WTC11 (cell line): Measurements from ENCODE around the gene LENG8.

Source experiments
- FOXJ3 ChIP-seq: sonication (generic); formaldehyde crosslinking; IDR thresholded peaks from 2 replicates; pipeline ENCODE4 v1.9.0; 2021; ENCODE audit warnings: missing genetic modification reagents, mild to moderate bottlenecking, borderline replicate concordance
- IRF2 ChIP-seq: sonication (generic); formaldehyde crosslinking; IDR thresholded peaks from 2 replicates; pipeline ENCODE4 v1.8.0; 2022; ENCODE audit warnings: low read depth, missing genetic modification reagents, borderline replicate concordance
- MXD4 ChIP-seq: fragments of 250-450 bp; sonication (Bioruptor Pico); IDR thresholded peaks from 2 replicates; pipeline ENCODE4 v1.8.0; 2021; ENCODE audit warnings: mild to moderate bottlenecking, moderate library complexity, borderline replicate concordance
- PRDM15 ChIP-seq: sonication (generic); formaldehyde crosslinking; IDR thresholded peaks from 2 replicates; pipeline ENCODE4 v1.8.0; 2022; ENCODE audit warnings: missing genetic modification reagents
- SP1 ChIP-seq: sonication (generic); formaldehyde crosslinking; conservative IDR thresholded peaks from 2 replicates; pipeline ENCODE4 v1.8.1; 2022; ENCODE audit warnings: missing genetic modification reagents
- TP53 ChIP-seq: sonication (generic); formaldehyde crosslinking; IDR thresholded peaks from 2 replicates; pipeline ENCODE4 v1.8.1; 2023; ENCODE audit warnings: mild to moderate bottlenecking, missing genetic modification reagents
- USF2 ChIP-seq: sonication (generic); formaldehyde crosslinking; IDR thresholded peaks from 2 replicates; pipeline ENCODE4 v1.8.1; 2023; ENCODE audit warnings: mild to moderate bottlenecking, missing genetic modification reagents, moderate library complexity
- ZNF416 ChIP-seq: fragments of 250-450 bp; sonication (Bioruptor Pico); IDR thresholded peaks from 2 replicates; pipeline ENCODE4 v1.9.0; 2021; ENCODE audit warnings: mild to moderate bottlenecking, inconsistent platforms
- TF ChIP-seq, protein P1 (sequence below): fragments of 200-600 bp; IDR thresholded peaks from 2 replicates; pipeline ENCODE4 v1.8.0; 2022; ENCODE audit warnings: antibody characterized with exemption
- TF ChIP-seq, protein P2 (sequence below): sonication (generic); formaldehyde crosslinking; IDR thresholded peaks from 2 replicates; pipeline ENCODE4 v1.8.1; 2023; ENCODE audit warnings: mild to moderate bottlenecking, missing genetic modification reagents, moderate library complexity

DNA sequence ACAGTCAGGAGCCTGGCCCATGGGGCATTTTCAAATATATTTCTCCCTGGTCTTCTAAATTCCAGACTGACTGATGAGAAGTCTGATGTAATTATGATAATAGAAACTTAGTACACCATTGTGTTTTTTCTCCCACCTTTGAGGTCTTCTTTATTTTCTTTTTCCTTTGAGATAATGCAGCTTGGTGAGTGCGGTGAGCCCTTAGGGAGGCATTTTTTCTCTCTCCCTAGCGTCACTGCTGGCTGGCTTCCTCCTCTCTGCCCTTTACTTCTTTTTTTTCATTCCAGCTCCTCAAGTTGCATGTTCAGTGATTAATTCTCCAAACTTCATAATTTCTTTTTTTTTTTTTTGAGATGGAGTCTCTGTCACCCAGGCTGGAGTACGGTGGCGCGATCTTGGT lies 36.9 kb downstream of the LENG8 start:
- TF ChIP-seq MXD4: no peak
- TF ChIP-seq PRDM15 (CRISPR knock-in tag): no peak
- TF ChIP-seq, protein P1, sequence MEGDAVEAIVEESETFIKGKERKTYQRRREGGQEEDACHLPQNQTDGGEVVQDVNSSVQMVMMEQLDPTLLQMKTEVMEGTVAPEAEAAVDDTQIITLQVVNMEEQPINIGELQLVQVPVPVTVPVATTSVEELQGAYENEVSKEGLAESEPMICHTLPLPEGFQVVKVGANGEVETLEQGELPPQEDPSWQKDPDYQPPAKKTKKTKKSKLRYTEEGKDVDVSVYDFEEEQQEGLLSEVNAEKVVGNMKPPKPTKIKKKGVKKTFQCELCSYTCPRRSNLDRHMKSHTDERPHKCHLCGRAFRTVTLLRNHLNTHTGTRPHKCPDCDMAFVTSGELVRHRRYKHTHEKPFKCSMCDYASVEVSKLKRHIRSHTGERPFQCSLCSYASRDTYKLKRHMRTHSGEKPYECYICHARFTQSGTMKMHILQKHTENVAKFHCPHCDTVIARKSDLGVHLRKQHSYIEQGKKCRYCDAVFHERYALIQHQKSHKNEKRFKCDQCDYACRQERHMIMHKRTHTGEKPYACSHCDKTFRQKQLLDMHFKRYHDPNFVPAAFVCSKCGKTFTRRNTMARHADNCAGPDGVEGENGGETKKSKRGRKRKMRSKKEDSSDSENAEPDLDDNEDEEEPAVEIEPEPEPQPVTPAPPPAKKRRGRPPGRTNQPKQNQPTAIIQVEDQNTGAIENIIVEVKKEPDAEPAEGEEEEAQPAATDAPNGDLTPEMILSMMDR: no peak
- TF ChIP-seq FOXJ3: no peak
- no peak for TF ChIP-seq ZNF416 (CRISPR knock-in tag)
- no peak for TF ChIP-seq IRF2 (CRISPR knock-in tag)
- no peak for TF ChIP-seq TP53 (CRISPR knock-in tag)
- TF ChIP-seq, protein P2, sequence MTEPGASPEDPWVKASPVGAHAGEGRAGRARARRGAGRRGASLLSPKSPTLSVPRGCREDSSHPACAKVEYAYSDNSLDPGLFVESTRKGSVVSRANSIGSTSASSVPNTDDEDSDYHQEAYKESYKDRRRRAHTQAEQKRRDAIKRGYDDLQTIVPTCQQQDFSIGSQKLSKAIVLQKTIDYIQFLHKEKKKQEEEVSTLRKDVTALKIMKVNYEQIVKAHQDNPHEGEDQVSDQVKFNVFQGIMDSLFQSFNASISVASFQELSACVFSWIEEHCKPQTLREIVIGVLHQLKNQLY (CRISPR knock-in tag): no peak
- no peak for TF ChIP-seq SP1 (CRISPR knock-in tag)
- TF ChIP-seq USF2: no peak
